Tibial artery (tissue), 4 donors: ENCODE measurements around the gene IRF2BP2.

Experiments used
- DNase-seq, 2 donors: peaks; one replicate each; pipeline ENCODE4 v3.0.0-alpha.2; 2019
- H3K27ac ChIP-seq, 2 donors: fragments of 200-600 bp; sonication (generic) in 1 of 2; 1 replicate in 1 of 2; 2 replicates in 1 of 2; pipeline ENCODE4 v1.5.1; 2018 to 2019; ENCODE audit warnings: mild to moderate bottlenecking in 1 of 2
- H3K27me3 ChIP-seq, 2 donors: fragments of 200-600 bp; sonication (generic) in 1 of 2; one replicate each; pipeline versions ENCODE4 v1.5.1 to v1.6.0; 2016 to 2019
- H3K36me3 ChIP-seq, 3 donors: fragments of 200-600 bp; sonication (generic) in 2 of 3; one replicate each; pipeline ENCODE4 v1.5.1; 2016 to 2019; ENCODE audit warnings: mild to moderate bottlenecking in 2 of 3
- H3K4me1 ChIP-seq, 4 donors: fragments of 200-600 bp; sonication (generic) in 2 of 4; 1 replicate in 3 of 4; 2 replicates in 1 of 4; pipeline ENCODE4 v1.5.1; 2016 to 2019
- H3K4me3 ChIP-seq, 2 donors: fragments of 200-600 bp; sonication (generic) in 1 of 2; 1 replicate in 1 of 2; 2 replicates in 1 of 2; pipeline ENCODE4 v1.5.1; 2018 to 2019; ENCODE audit warnings: mild to moderate bottlenecking in 2 of 2
- H3K9me3 ChIP-seq, 3 donors: fragments of 200-600 bp; sonication (generic) in 1 of 3; one replicate each; pipeline ENCODE4 v1.5.1; 2016 to 2019
- CTCF ChIP-seq, 2 experiments: fragments of 200-600 bp in 1 of 2; fragments of 450-650 bp in 1 of 2; IDR thresholded peaks; one replicate each; pipeline ENCODE4 v1.5.1; 2017 to 2019; ENCODE audit warnings: antibody characterized with exemption in 2 of 2, mild to moderate bottlenecking in 1 of 2, moderate library complexity in 1 of 2
- intact Hi-C: fragments of 100-400 bp; cut with DNase I; formaldehyde crosslinking; loops from one replicate; pipeline ENCODE4 v1.15.0; 2023; ENCODE audit warnings: low total_unique reads

Gene IRF2BP2

GRCh38 chr1:234584926-234585325, 25.1 kb downstream of the IRF2BP2 start:
- H3K4me1 ChIP-seq = peaks cover 6 to 83% (median 49%) of the 10 kb centered on the region in 4 donors
- intact Hi-C loops = loop anchor here (5.0 kb wide), 1 partner anchor 38 kb away; no protein-coding TSS in a partner anchor
- DNase-seq = no peak

GRCh38 chr1:234584420-234584805, 25.6 kb downstream of the IRF2BP2 start:
- peak overlapping the region; percentile 86 to 89 for H3K27ac ChIP-seq
- no peaks in the 10 kb centered on the region for H3K36me3 ChIP-seq
- intact Hi-C loops = loop anchor here (5.0 kb wide), 1 partner anchor 37 kb away; no protein-coding TSS in a partner anchor
- no peak for DNase-seq
- H3K27me3 ChIP-seq = no peaks in the 10 kb centered on the region
- H3K9me3 ChIP-seq = no peaks in the 10 kb centered on the region
- peaks cover 6 to 78% (median 47%) of the 10 kb centered on the region in 4 donors for H3K4me1 ChIP-seq
- no peak overlapping the region for H3K4me3 ChIP-seq
- no peak for TF ChIP-seq CTCF (IDR thresholded peaks at IDR 0.05)

More at GRCh38 chr1:234584926-234585325, 25.1 kb downstream of the IRF2BP2 start:
- H3K4me3 ChIP-seq = no peak overlapping the region
- H3K27ac ChIP-seq = peak overlapping the region; percentile 86 to 89
- no peak for TF ChIP-seq CTCF (IDR thresholded peaks at IDR 0.05)
- no peaks in the 10 kb centered on the region for H3K27me3 ChIP-seq
- no peaks in the 10 kb centered on the region for H3K9me3 ChIP-seq
- no peaks in the 10 kb centered on the region for H3K36me3 ChIP-seq

- Histone ChIP-seq H3K9me3 (no peaks in the 10 kb centered on the region), H3K36me3 (no peaks in the 10 kb centered on the region), H3K27me3 (no peaks in the 10 kb centered on the region), H3K4me3 (no peak overlapping the region), H3K4me1 (peaks cover 6 to 73% (median 47%) of the 10 kb centered on the region in 4 donors), H3K27ac (peak overlapping the region; percentile 86 to 89)
- no peak for TF ChIP-seq CTCF (IDR thresholded peaks at IDR 0.05)
- intact Hi-C loops = loop anchor here (5.0 kb wide), 1 partner anchor 37 kb away; no protein-coding TSS in a partner anchor
- peak; percentile 54 to 90 for DNase-seq
Observed at GRCh38 chr1:234583755-234584419, 26.1 kb downstream of the IRF2BP2 start.

GRCh38 chr1:234582681-234583301, 27.2 kb downstream of the IRF2BP2 start:
- H3K27ac ChIP-seq = peak overlapping the region; percentile 86 to 89
- no peak for TF ChIP-seq CTCF (IDR thresholded peaks at IDR 0.05)
- no peaks in the 10 kb centered on the region for H3K36me3 ChIP-seq
- intact Hi-C loops = loop anchor here (5.0 kb wide), 1 partner anchor 35 kb away; no protein-coding TSS in a partner anchor
- H3K4me3 ChIP-seq = no peak overlapping the region
- no peaks in the 10 kb centered on the region for H3K27me3 ChIP-seq
- H3K4me1 ChIP-seq = peaks cover 6 to 68% (median 47%) of the 10 kb centered on the region in 4 donors
- no peaks in the 10 kb centered on the region for H3K9me3 ChIP-seq
- DNase-seq = peak in 1 of 2 donors; percentile 73

GRCh38 chr1:234582186-234582585, 27.8 kb downstream of the IRF2BP2 start:
- no peaks in the 10 kb centered on the region for H3K27me3 ChIP-seq
- H3K4me3 ChIP-seq = no peak overlapping the region
- no peak for TF ChIP-seq CTCF (IDR thresholded peaks at IDR 0.05)
- DNase-seq = no peak
- peaks cover 6 to 61% (median 46%) of the 10 kb centered on the region in 4 donors for H3K4me1 ChIP-seq
- peak overlapping the region; percentile 86 to 89 for H3K27ac ChIP-seq
- H3K36me3 ChIP-seq = no peaks in the 10 kb centered on the region
- H3K9me3 ChIP-seq = no peaks in the 10 kb centered on the region
- intact Hi-C loops = loop anchor here (5.0 kb wide), 1 partner anchor 35 kb away; no protein-coding TSS in a partner anchor
